Stimulated activated CD4-positive, alpha-beta T cell treated with anti-CD3 and anti-CD28 coated beads, Interleukin-4, amount 100 ng/mL, for 1 hour (primary cell): Measurements from ENCODE around the gene NT5C3B.

Source experiments
- DNase-seq: peaks from one replicate; pipeline ENCODE4 v3.0.0-alpha.2; 2020

NT5C3B gene

DNA sequence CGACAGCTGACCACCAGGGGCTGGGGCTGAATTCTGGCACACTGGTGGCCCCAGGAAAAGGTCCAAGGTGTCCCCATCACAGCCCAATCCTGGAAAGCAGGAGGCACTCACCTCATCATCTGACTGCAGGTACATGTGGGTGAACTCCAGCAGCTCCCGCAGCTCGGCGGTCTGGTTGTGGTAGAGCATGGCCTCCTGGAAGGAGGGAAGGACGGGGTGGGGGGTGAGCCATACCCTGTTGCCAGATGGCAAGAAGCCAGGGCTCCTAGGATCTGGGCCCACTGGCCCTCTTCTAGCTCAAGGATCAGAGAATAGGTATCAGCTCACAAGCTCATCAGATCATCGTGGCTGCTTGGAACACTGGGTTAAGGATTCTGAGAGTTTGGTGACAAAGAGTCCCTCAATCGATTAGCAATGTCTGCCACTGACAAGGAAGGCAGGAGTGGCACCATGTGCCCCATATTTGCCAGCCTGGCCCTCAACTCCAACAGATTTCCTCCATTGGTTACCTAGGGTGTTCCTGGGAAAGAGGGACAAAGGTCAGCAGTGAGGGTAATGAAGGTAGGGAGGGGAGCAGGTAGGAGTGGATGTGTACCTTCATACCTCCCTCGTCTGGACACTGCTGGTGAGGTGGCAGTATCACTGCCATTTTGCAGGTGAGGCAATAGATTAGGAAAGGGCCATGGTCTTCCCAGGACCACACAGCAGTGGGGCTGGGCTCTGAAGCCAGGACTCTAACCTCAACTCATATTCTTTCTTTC is 29.2 kb downstream of the NT5C3B start:
- DNase-seq = no peak

- DNase-seq = no peak
These were observed 32.7 kb downstream of the NT5C3B start for GRCh38 chr17:41803049-41804020.

DNA sequence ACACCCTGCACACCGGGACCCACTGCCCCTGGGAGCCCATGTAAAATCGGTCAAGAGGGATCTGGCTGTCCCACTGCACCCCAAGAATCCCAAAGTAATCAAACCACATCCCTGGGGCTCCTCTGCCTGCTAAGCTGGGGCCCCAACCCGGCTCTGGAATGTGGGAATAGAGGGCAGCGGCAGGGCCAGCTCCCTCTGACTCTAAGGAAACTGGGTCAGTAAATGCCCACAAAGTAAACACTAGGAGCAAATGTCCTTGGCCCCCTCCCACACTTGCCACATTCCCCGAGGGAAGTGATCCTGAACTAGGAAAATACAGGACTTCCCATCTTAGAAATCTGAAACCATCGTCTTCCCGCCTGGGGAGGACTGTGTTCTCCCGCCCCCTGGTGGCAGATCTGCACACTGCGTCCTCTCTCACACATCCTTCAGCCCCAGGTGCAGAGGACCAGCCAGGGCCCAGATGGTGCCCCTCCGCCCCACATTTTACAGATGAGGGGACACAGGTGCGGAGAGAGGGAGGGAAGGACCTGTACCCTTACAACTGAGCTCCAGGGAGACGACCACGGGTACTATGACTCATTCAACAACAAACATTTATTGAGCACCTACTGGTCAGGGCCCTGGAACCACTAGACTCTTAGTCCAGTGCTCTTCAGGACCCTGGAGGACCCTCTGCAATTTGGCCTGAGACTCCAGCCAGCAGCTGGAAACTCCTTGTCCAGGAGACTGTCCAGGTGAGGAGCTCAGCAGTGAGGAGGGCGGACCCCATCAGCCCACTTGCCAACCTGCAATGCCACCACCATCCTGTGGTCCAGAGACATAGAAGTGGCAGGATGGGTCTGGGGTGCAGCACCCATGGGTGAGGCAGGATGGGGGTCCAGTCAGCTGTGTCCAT is 34.4 kb downstream of the NT5C3B start:
- peak; percentile 79 for DNase-seq

- no peak for DNase-seq
These were observed 35.2 kb downstream of the NT5C3B start for GRCh38 chr17:41800601-41801373.

- DNase-seq = no peak
These were observed 36.7 kb downstream of the NT5C3B start for GRCh38 chr17:41799366-41799765.

DNA sequence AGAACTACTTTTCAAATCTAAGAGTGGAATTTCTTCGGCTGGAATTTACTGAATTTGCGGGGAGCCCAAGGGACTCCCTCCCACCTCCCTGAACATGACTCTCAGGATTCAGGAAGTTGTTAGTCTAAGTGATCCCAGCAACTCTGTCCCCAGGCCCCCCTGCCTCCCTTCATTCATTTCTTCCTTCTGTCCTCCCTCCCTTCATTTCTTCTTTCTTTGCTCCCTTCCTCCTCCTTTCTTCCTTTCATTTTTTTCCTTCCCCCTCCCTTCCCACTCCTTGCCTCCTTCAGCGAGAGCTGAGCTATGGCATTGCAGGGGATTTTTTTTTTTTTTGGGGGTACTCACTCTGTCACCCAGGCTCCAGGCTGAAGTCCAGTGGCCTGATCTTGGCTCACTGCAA is 38.7 kb downstream of the NT5C3B start:
- no peak for DNase-seq

- DNase-seq = no peak
These were observed 39.7 kb downstream of the NT5C3B start for GRCh38 chr17:41796121-41796895.

- DNase-seq = no peak
These were observed 41.5 kb downstream of the NT5C3B start for GRCh38 chr17:41794540-41794975.

DNA sequence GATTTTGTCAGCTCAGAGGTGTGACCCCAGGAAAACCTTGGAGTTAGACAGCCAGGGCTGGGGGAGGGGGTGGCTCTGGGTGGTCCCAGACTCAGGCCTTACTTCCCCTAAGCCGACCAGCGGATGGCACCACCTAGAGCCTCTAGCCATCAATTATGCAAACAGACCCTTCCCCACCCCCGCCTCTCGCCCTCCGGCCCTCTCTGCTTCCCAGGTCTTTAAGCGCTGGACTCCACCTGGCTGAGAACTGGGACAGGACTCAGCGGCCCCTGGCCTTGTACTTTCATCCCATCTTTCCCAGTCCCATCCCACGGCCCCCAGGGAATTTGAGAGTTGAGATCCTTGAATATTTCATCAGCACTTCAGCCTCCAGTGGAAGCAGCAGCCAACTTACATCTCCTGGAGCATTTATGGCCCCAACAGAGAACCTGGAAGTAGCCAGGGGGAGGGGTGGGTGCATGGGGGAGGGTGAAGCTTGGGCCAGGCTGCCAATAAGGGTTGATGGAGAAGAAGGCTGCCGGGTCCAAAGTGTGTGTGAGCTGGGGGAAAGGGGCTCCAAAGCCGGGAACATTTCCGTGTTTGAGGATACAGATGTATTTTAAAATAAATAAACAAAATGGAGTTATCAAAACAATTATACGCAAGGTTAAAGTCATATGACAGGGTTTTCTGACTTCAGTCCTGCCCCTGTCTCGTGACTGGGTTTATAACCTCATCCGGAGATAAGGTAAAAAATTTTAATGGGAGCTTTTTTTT is 42.1 kb downstream of the NT5C3B start:
- DNase-seq = no peak

- no peak for DNase-seq
These were observed 42.9 kb downstream of the NT5C3B start for GRCh38 chr17:41792845-41793783.

DNA sequence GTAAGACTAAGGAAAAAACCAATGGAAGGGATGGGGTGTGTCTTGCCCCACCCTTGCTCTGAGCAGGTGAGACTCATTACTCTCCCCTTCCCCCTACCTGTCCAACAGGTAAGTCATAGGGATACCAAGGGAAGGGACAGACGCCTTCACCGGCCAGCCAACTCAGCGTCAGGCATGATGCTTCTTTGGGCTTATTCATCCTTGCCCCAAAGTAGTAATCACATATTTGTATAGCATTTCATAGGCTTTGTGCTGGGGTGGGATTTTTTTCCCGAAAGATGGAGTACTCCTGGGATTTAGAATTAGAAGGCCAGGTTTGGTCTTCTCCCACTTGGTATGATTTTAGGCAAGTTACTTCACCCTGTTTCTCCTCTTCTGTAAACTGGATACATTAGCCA is 49.0 kb downstream of the NT5C3B start:
- no peak for DNase-seq

DNA sequence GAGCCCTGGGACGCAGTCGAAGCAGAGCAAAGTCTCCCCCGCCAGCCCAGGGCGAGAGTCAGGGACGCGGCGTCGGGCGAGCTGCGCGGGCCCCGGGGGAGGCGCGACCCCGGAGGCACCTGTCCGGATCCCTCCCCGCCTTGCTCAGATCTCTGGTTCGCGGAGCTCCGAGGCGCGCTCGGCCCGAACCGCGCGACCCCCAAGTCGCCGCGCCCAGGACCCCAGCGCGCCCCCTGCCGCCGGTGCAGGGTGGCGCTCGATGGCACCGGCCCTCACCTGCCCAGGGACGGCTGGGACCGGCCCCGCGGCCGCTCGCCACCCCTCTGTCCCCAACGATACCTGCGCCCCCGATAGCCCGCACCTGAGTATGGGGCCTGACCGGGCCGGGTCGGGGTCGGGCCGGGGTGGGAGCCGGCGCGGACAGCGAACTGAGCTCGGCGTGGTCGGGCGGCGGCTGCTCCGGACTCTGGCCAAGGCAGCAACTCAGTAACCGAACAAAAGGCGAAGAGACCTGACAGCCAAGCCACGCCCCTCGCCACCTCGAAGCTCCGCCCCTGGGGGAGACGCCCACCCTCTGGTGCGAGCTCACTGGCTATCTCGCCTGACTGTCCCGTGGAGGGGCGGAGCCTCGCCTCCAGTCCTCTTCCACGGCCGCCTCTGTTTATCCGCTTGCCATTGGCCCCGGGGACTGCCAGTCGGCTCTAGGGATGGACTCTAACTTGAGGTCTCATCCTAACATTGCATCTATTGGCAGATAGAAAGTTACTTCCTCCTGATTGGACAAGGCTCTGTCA is 49.6 kb downstream of the NT5C3B start, which contains the start of gene JUP:
Gene JUP (minus strand): TSS at position 485 of the 794 bp plus-strand sequence. CDS start 14,857 bp downstream, outside the sequence.
- peak; percentile 90 for DNase-seq

GRCh38 chr17:41785859-41786226 is 50.2 kb downstream of the NT5C3B start:
- no peak for DNase-seq

- no peak for DNase-seq
These were observed 50.8 kb downstream of the NT5C3B start for GRCh38 chr17:41785091-41785858.

DNA sequence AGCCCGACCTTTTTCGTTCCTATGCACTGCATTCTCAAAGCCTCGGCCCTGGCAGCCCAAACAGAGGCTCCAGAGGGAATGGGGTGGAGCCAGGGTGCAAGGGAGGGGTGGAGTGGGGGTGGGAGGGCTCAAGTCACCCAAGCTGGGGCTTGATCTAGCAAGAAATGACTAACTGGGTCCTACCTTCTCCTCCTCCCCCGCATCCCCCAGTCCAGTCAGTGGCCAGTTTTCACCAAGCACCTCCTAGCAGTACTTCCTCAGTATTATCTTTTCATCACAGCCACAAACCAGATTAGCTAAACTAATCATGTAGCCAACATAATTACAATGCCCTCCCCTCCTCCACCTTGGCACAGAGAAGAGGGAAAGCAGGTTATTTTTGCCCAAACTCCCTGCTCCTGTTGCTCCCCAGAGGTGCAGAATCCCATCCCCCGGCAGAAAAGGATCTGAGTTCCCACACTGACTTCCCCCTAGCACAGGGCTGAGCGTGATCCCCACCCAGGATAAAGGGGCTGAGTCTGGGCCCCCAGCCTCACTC is 51.8 kb downstream of the NT5C3B start:
- DNase-seq = no peak

- no peak for DNase-seq
These were observed 53.9 kb downstream of the NT5C3B start for GRCh38 chr17:41782142-41782541.
